Right ventricle myocardium inferior (tissue), 1 donor: Measurements from ENCODE around the gene CTTNBP2. TPM values are rescaled to one million over a fixed set of nuclear protein-coding genes. Genes with fewer than 3 reads are reported as not detected.
A peak's percentile ranks its signal among the peaks of the same experiment; 100 is the strongest.
"Not testable (repeated sequence)": the region's sequence is repeated elsewhere in the genome, so short reads cannot be mapped to it uniquely, and the experiment has no call there.

Source experiments
- ATAC-seq: fragments of 200-7000 bp; cut with Tn5 transposase; one replicate; pipeline ENCODE4 v1.9.1; 2020; ENCODE audit warnings: mild to moderate bottlenecking, moderate library complexity
- DNase-seq: peaks from one replicate; pipeline ENCODE4 v3.0.0; 2021; ENCODE audit errors: missing footprints
- intact Hi-C: fragments of 100-400 bp; cut with DNase I; formaldehyde crosslinking; loops from one replicate; pipeline ENCODE4 v1.11.0; 2022
- total RNA-seq: library from RNA; stranded (reverse); fragmentation: NEBNext Ultra II Directional; extraction: Animal tissue kit (Norgen Biotek cat#: 25700); gene quantifications from one replicate; pipeline ENCODE4 v1.2.1, GENCODE V29; 2021
- donor health status: DM: no; HTN: yes; CAD: no; lungs with severe emphysema.

The CTTNBP2 gene
- total RNA-seq, 1 donor from 2014 or later: 1.5 TPM

- ATAC-seq (no peak), DNase-seq (no peak)
- intact Hi-C loops: no loop called here
Measured at GRCh38 chr7:117718116-117718835, 155.0 kb downstream of the CTTNBP2 start.

- DNase-seq (no peak), ATAC-seq (no peak)
- intact Hi-C loops: no loop called here
Measured at GRCh38 chr7:117717357-117717756, 155.9 kb downstream of the CTTNBP2 start.

GRCh38 chr7:117716707-117717299, 156.4 kb downstream of the CTTNBP2 start:
- intact Hi-C loops: no loop called here
- ATAC-seq: no peak
- no peak for DNase-seq

- intact Hi-C loops: loop anchor here (1.0 kb wide), 1 partner anchor 257 kb away; no protein-coding TSS in a partner anchor
- DNase-seq: no peak
- peak; percentile 39 for ATAC-seq
Measured at GRCh38 chr7:117715784-117716445, 157.3 kb downstream of the CTTNBP2 start.

- no peak for ATAC-seq
- intact Hi-C loops: no loop called here
- DNase-seq: no peak
Measured at GRCh38 chr7:117711556-117711955, 161.7 kb downstream of the CTTNBP2 start.

- ATAC-seq, DNase-seq, intact Hi-C loops: not testable (repeated sequence)
Measured at GRCh38 chr7:117708173-117708572, 165.1 kb downstream of the CTTNBP2 start.

- no peak for DNase-seq
- intact Hi-C loops: no loop called here
- no peak for ATAC-seq
Measured at GRCh38 chr7:117707080-117707479, 166.2 kb downstream of the CTTNBP2 start.

- intact Hi-C loops: no loop called here
- ATAC-seq (no peak), DNase-seq (no peak)
Measured at GRCh38 chr7:117706210-117706609, 167.0 kb downstream of the CTTNBP2 start.

- ATAC-seq (no peak), DNase-seq (no peak)
- intact Hi-C loops: no loop called here
Measured at GRCh38 chr7:117705630-117706029, 167.6 kb downstream of the CTTNBP2 start.

GRCh38 chr7:117704063-117704462, 169.2 kb downstream of the CTTNBP2 start:
- ATAC-seq (no peak), DNase-seq (no peak)
- intact Hi-C loops: no loop called here

GRCh38 chr7:117698018-117698417, 175.2 kb downstream of the CTTNBP2 start:
- intact Hi-C loops: no loop called here
- no peak for DNase-seq
- no peak for ATAC-seq

GRCh38 chr7:117692338-117692737, 180.9 kb downstream of the CTTNBP2 start:
- DNase-seq (no peak), ATAC-seq (no peak)
- intact Hi-C loops: no loop called here

- ATAC-seq (no peak), DNase-seq (no peak)
- intact Hi-C loops: no loop called here
Measured at GRCh38 chr7:117690147-117690546, 183.1 kb downstream of the CTTNBP2 start.

GRCh38 chr7:117689406-117689805, 183.8 kb downstream of the CTTNBP2 start:
- intact Hi-C loops: no loop called here
- no peak for ATAC-seq
- DNase-seq: no peak

- DNase-seq (no peak), ATAC-seq (no peak)
- intact Hi-C loops: no loop called here
Measured at GRCh38 chr7:117688126-117688525, 185.1 kb downstream of the CTTNBP2 start.

GRCh38 chr7:117686311-117686935, 186.8 kb downstream of the CTTNBP2 start:
- intact Hi-C loops: no loop called here
- DNase-seq (no peak), ATAC-seq (no peak)

- DNase-seq (no peak), ATAC-seq (no peak)
- intact Hi-C loops: no loop called here
Measured at GRCh38 chr7:117685795-117686194, 187.4 kb downstream of the CTTNBP2 start.

GRCh38 chr7:117683430-117684175, 189.6 kb downstream of the CTTNBP2 start:
- DNase-seq (no peak), ATAC-seq (no peak)
- intact Hi-C loops: no loop called here
